ENCODE measurements around the gene SORBS1. TPM values are rescaled to one million over a fixed set of nuclear protein-coding genes. Genes with fewer than 3 reads are reported as not detected.

Gene SORBS1
- total and polyA plus RNA-seq, 2 of the 13 experiments (the other 11 are each of a cell fraction or from before 2014, with no cell fraction given): 16.8 to 39.8 TPM

DNA sequence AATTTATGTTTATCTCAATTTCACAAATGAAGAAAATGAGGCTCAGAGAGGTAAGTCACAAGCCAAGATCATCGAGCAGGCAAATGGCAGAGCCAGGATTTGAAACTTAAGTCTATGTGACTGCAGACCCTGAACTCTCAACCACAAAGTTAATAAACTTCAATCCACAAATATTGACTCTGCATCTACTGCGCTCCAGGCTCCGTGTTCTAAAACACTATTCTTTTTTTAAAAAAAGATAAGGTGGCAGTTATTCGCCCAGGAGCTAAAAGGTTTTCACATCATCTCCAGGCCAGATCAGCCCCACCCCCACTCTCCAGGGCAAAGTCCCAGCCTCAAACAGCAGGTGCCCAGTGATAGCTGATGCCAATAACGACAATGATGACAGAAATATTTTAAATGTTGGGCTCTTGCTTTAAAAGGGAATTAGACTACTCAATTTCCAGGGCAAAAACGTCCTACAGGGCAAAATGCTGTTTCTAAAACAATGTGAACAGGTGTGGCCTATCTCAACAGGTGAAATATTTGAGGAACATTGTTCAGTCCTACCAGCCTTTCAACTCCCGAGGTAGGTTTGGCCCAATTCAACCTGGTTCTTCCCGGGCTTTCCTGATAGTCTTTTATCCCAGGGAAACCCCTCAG, 85.2 kb downstream of the SORBS1 start (continued):
- TF ChIP-seq, protein P1, sequence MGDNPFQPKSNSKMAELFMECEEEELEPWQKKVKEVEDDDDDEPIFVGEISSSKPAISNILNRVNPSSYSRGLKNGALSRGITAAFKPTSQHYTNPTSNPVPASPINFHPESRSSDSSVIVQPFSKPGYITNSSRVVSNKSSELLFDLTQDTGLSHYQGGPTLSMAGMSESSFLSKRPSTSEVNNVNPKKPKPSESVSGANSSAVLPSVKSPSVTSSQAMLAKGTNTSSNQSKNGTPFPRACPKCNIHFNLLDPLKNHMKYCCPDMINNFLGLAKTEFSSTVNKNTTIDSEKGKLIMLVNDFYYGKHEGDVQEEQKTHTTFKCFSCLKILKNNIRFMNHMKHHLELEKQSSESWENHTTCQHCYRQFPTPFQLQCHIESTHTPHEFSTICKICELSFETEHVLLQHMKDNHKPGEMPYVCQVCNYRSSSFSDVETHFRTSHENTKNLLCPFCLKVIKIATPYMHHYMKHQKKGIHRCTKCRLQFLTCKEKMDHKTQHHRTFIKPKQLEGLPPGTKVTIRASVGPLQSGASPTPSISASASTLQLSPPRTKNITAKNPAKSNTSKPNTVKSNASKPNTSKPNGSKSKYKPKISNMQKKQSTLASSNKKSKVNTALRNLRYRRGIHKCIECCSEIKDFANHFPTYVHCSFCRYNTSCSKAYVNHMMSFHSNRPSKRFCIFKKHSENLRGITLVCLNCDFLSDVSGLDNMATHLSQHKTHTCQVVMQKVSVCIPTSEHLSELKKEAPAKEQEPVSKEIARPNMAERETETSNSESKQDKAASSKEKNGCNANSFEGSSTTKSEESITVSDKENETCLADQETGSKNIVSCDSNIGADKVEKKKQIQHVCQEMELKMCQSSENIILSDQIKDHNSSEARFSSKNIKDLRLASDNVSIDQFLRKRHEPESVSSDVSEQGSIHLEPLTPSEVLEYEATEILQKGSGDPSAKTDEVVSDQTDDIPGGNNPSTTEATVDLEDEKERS (CRISPR knock-in tag; IDR thresholded peaks at IDR 0.05): 0 out of 2 replicates have a peak, but pooled peaks have one; percentile 29
- peak; percentile 92 for TF ChIP-seq ZEB1 (IDR thresholded peaks at IDR 0.05; ENCODE audit: insufficient replicate concordance, low read depth)
- TF ChIP-seq ELF4 (CRISPR knock-in tag; IDR thresholded peaks at IDR 0.05; ENCODE audit: borderline replicate concordance): 0 out of 2 replicates have a peak, but pooled peaks have one; percentile 7
- peak; percentile 48; the same call in 1 of the 2 replicates for TF ChIP-seq FOXC1 (CRISPR knock-in tag; IDR thresholded peaks at IDR 0.05; ENCODE audit: borderline replicate concordance)
- TF ChIP-seq THAP11 (CRISPR knock-in tag; IDR thresholded peaks at IDR 0.05): peak; percentile 58
- peak; percentile 78 for TF ChIP-seq SAP130 (CRISPR knock-in tag; IDR thresholded peaks at IDR 0.05; ENCODE audit: low read depth)
- peak; percentile 50; the same call in 1 of the 2 replicates for TF ChIP-seq ZNF605 (CRISPR knock-in tag; IDR thresholded peaks at IDR 0.05)
- TF ChIP-seq, protein P2, sequence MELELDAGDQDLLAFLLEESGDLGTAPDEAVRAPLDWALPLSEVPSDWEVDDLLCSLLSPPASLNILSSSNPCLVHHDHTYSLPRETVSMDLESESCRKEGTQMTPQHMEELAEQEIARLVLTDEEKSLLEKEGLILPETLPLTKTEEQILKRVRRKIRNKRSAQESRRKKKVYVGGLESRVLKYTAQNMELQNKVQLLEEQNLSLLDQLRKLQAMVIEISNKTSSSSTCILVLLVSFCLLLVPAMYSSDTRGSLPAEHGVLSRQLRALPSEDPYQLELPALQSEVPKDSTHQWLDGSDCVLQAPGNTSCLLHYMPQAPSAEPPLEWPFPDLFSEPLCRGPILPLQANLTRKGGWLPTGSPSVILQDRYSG (CRISPR knock-in tag; IDR thresholded peaks at IDR 0.05): 0 out of 2 replicates have a peak, but pooled peaks have one; percentile 29
- TF ChIP-seq NONO (IDR thresholded peaks at IDR 0.05): no peak
- peak; percentile 69 for TF ChIP-seq NONO (CRISPR knock-in tag; conservative IDR thresholded peaks at IDR 0.05)
